Vagina (tissue), 2 donors: ENCODE results near the gene NOC3L. TPM values are rescaled to one million over a fixed set of nuclear protein-coding genes. Genes with fewer than 3 reads are reported as not detected.

ENCODE experiments used
- DNase-seq, 2 donors: peaks; one replicate each; pipeline ENCODE4 v3.0.0-alpha.2; 2017; ENCODE audit errors: extremely low spot score in 2 of 2
- H3K27ac ChIP-seq: fragments of 200-600 bp; sonication (generic); one replicate; pipeline ENCODE4 v1.5.1; 2019
- H3K27me3 ChIP-seq: fragments of 200-600 bp; sonication (generic); one replicate; pipeline ENCODE4 v1.5.1; 2019
- H3K36me3 ChIP-seq, 2 donors: fragments of 200-600 bp; sonication (generic); one replicate each; pipeline ENCODE4 v1.5.1; 2017 to 2019
- H3K4me1 ChIP-seq: fragments of 200-600 bp; sonication (generic); one replicate; pipeline ENCODE4 v1.5.1; 2019
- H3K4me3 ChIP-seq, 2 donors: fragments of 200-600 bp; sonication (generic); 1 replicate in 1 of 2; 2 replicates in 1 of 2; pipeline ENCODE4 v1.5.1; 2016 to 2019
- H3K9me3 ChIP-seq: fragments of 200-600 bp; sonication (generic); one replicate; pipeline ENCODE4 v1.5.1; 2019
- POLR2A ChIP-seq, 2 donors: fragments of 450-650 bp; IDR thresholded peaks; one replicate each; pipeline ENCODE4 v1.6.1; 2017; ENCODE audit warnings: antibody characterized with exemption in 2 of 2, mild to moderate bottlenecking in 2 of 2, moderate library complexity in 2 of 2
- POLR2AphosphoS5 ChIP-seq, 2 donors: sonication (generic); formaldehyde crosslinking; IDR thresholded peaks; one replicate each; pipeline ENCODE4 v1.9.0; 2017; ENCODE audit warnings: antibody characterized with exemption in 2 of 2, mild to moderate bottlenecking in 2 of 2, low read depth in 1 of 2; ENCODE audit not compliant: insufficient read depth in 1 of 2
- intact Hi-C: fragments of 100-400 bp; cut with DNase I; formaldehyde crosslinking; loops from one replicate; pipeline ENCODE4 v1.15.1; 2023
- total RNA-seq: library from RNA; depleted of rRNA; stranded (reverse); fragments of >200 nt; gene quantifications from one replicate; pipeline ENCODE4 v1.2.3, GENCODE V29; 2016
- TF ChIP-seq, protein P1 (sequence below), 3 experiments: fragments of 450-650 bp in 2 of 3; fragments of 200-600 bp in 1 of 3; sonication (generic) in 1 of 3; IDR thresholded peaks; one replicate each; pipeline ENCODE4 v1.5.1; 2017 to 2019; ENCODE audit warnings: antibody characterized with exemption in 3 of 3, mild to moderate bottlenecking in 2 of 3, moderate library complexity in 2 of 3

Gene NOC3L
- total RNA-seq, 1 donor from 2014 or later, result 21.1 TPM

DNA sequence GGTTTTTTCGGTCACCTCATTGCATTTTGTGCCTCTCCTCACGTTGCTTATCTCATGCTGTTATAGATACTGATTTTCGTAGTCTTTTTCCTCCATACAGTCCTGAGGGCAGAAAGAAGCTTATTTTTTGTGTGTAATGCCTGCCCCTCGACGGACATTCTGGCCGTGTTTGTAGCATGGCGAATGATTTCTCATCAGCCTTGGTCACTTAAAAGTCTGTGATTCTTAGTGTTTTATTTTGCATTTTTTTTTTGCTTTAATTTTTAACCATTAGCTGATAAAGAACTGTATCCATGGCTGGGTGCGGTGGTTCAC lies 469 bp upstream of the NOC3L start:
- Histone ChIP-seq H3K4me3 (peak overlapping the region; percentile 82 to 83), H3K27me3 (no peaks in the 10 kb centered on the region)
- intact Hi-C loops, result loop anchor here (10.0 kb wide), 1 partner anchor 82 kb away; no protein-coding TSS in a partner anchor

DNA sequence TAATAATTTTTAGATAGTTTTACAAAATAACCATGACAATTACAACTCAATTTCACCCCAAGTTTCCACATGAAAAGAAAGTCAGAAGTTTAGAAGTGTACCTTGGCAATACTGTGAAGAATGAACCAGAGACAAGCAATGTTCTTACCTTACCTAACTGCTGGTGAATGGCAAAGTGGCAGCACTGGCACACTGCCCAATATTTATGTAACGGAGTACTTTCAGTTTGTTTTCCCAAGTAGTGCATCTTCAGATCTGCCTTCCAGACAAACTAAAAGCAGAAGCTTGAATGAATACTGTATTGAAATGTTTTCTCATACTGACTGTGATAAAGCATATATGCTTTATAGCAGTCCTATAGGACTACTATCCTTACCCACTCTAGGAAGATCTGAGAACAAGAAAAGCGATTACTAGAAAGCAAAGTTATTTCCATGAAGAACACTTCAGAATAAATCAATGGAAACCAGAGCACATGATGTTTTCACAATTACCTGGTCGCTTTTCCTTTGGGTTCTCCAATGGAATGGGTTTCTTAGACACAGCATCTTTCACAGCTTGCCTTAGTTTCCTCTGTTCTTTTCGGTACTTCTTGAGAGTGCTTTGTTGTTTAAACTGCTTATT lies 1.5 kb downstream of the NOC3L start:
- Histone ChIP-seq H3K36me3 (peaks cover 0 to 18% of the 10 kb centered on the region in 2 donors), H3K4me1 (peaks cover 21% of the 10 kb centered on the region), H3K4me3 (no peak overlapping the region), H3K9me3 (no peaks in the 10 kb centered on the region), H3K27me3 (no peaks in the 10 kb centered on the region), H3K27ac (no peak overlapping the region)
- intact Hi-C loops, result loop anchor here (10.0 kb wide), 1 partner anchor 84 kb away; no protein-coding TSS in a partner anchor
- DNase-seq, result no peak
- no peak for TF ChIP-seq POLR2A (IDR thresholded peaks at IDR 0.05)
- no peak for TF ChIP-seq POLR2AphosphoS5 (IDR thresholded peaks at IDR 0.05; ENCODE audit: insufficient read depth in 1 of 2, low read depth in 1 of 2)
- TF ChIP-seq, protein P1, sequence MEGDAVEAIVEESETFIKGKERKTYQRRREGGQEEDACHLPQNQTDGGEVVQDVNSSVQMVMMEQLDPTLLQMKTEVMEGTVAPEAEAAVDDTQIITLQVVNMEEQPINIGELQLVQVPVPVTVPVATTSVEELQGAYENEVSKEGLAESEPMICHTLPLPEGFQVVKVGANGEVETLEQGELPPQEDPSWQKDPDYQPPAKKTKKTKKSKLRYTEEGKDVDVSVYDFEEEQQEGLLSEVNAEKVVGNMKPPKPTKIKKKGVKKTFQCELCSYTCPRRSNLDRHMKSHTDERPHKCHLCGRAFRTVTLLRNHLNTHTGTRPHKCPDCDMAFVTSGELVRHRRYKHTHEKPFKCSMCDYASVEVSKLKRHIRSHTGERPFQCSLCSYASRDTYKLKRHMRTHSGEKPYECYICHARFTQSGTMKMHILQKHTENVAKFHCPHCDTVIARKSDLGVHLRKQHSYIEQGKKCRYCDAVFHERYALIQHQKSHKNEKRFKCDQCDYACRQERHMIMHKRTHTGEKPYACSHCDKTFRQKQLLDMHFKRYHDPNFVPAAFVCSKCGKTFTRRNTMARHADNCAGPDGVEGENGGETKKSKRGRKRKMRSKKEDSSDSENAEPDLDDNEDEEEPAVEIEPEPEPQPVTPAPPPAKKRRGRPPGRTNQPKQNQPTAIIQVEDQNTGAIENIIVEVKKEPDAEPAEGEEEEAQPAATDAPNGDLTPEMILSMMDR (IDR thresholded peaks at IDR 0.05), result no peak

More for the DNA sequence above, 469 bp upstream of the NOC3L start:
- Histone ChIP-seq H3K36me3 (peaks cover 0 to 4% of the 10 kb centered on the region in 2 donors), H3K9me3 (no peaks in the 10 kb centered on the region), H3K27ac (peak overlapping the region; percentile 37), H3K4me1 (peaks cover 21% of the 10 kb centered on the region)
- TF ChIP-seq, protein P1 (IDR thresholded peaks at IDR 0.05), result no peak
- TF ChIP-seq POLR2A (IDR thresholded peaks at IDR 0.05) (no peak), POLR2AphosphoS5 (IDR thresholded peaks at IDR 0.05; ENCODE audit: insufficient read depth in 1 of 2, low read depth in 1 of 2) (no peak)
- no peak for DNase-seq

- Histone ChIP-seq H3K4me3 (no peak overlapping the region), H3K27me3 (no peaks in the 10 kb centered on the region), H3K36me3 (peaks cover 0 to 28% of the 10 kb centered on the region in 2 donors), H3K9me3 (no peaks in the 10 kb centered on the region), H3K27ac (no peak overlapping the region), H3K4me1 (peaks cover 21% of the 10 kb centered on the region)
- intact Hi-C loops, result no loop called here
- DNase-seq, result no peak
- TF ChIP-seq, protein P1 (IDR thresholded peaks at IDR 0.05), result no peak
- TF ChIP-seq POLR2A (IDR thresholded peaks at IDR 0.05) (no peak), POLR2AphosphoS5 (IDR thresholded peaks at IDR 0.05; ENCODE audit: insufficient read depth in 1 of 2, low read depth in 1 of 2) (no peak)
Observed at GRCh38 chr10:94358480-94358879, 4.3 kb downstream of the NOC3L start.

- no peak overlapping the region for H3K4me3 ChIP-seq
- no peak for DNase-seq
- H3K27me3 ChIP-seq, result no peaks in the 10 kb centered on the region
- TF ChIP-seq POLR2AphosphoS5 (IDR thresholded peaks at IDR 0.05; ENCODE audit: insufficient read depth in 1 of 2, low read depth in 1 of 2) (no peak), POLR2A (IDR thresholded peaks at IDR 0.05) (no peak)
- TF ChIP-seq, protein P1 (IDR thresholded peaks at IDR 0.05), result no peak
- H3K27ac ChIP-seq, result no peak overlapping the region
- peaks cover 15% of the 10 kb centered on the region for H3K4me1 ChIP-seq
- peaks cover 0 to 38% of the 10 kb centered on the region in 2 donors for H3K36me3 ChIP-seq
- H3K9me3 ChIP-seq, result no peaks in the 10 kb centered on the region
- intact Hi-C loops, result no loop called here
Observed at GRCh38 chr10:94357193-94357592, 5.5 kb downstream of the NOC3L start.

DNA sequence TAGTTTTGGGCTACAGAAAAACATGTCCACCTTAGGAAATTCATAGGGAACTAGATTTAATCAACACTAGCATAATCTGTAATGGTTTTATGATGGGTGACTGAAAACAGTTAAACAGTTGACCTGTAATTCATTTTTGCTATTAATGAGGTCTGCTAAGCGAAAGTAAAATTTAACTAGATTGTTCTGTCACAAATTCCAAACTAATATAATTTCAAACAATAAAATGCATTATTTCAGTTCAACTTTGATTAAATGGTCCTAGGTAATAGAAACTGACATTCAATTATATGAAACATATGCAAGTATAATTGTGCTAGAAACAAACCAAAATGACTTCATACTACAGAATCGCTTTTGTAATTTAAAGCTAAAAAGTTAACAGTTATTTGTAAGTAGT lies 6.9 kb downstream of the NOC3L start:
- intact Hi-C loops, result no loop called here
- H3K4me3 ChIP-seq, result no peak overlapping the region
- H3K9me3 ChIP-seq, result no peaks in the 10 kb centered on the region
- H3K4me1 ChIP-seq, result peaks cover 1% of the 10 kb centered on the region
- no peak for DNase-seq
- TF ChIP-seq POLR2A (IDR thresholded peaks at IDR 0.05) (no peak), POLR2AphosphoS5 (IDR thresholded peaks at IDR 0.05; ENCODE audit: insufficient read depth in 1 of 2, low read depth in 1 of 2) (no peak)
- TF ChIP-seq, protein P1 (IDR thresholded peaks at IDR 0.05), result no peak
- no peak overlapping the region for H3K27ac ChIP-seq
- peaks cover 0 to 43% of the 10 kb centered on the region in 2 donors for H3K36me3 ChIP-seq
- no peaks in the 10 kb centered on the region for H3K27me3 ChIP-seq
